ENCODE results near the gene TTYH3.
A peak's percentile ranks its signal among the peaks of the same experiment; 100 is the strongest.
"Not testable (repeated sequence)": the region's sequence is repeated elsewhere in the genome, so short reads cannot be mapped to it uniquely, and the experiment has no call there.

Gene TTYH3

GRCh38 chr7:2689951-2690705 is 58.3 kb downstream of the TTYH3 start:
- DNase-seq: no peak

DNA sequence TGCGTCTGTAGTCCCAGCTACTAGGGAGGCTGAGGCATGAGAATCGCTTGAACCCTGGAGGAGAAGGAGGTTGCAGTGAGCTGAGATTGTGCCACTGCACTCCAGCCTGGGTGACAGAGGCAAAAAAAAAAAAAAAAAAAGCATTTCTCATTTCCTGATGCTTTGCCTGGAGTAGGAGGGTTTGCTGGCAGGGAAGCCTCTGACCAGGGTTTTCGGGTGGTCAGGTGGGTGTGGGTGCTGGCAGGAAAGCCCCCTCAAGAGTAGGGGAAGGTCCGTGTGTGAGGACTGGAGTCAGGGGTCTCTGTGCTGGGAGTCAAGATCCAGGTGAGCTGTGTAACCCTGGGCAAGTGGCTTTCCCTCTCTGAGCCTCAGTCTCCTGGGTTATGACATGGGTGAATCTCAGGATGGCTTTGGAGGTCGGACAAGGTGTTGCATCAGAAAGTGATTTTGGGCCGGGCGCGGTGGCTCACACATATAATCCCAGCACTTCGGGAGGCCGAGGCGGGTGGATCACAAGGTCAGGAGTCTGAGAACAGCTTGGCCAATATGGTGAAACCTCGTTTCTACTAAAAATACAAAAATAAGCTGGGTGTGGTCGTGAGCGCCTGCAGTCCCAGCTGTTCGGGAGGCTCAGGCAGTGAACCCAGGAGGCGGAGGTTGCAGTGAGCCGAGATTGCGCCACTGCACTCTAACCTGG is 59.4 kb downstream of the TTYH3 start:
- DNase-seq: no peak

- DNase-seq: not testable (repeated sequence)
Measured at GRCh38 chr7:2691932-2692439, 60.2 kb downstream of the TTYH3 start.

DNA sequence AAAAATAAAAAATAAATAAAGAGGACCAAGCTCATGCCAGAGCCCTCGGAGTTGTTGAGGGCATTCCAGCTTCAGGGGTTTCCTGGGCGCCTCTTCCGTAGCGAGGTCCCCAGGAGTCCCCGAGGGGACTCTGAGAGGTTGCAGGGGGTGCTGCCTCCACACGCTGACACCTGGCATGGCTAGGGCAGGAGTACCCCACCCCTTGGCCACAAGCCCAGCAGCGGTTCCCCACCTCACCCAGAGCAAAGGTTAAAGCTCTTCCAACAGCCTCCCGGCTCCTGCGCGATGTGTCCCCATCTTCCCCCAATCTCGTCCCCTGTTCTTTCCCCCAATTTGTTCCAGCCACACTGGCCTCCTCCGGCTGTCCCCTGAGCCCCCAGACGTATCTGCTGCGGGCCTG is 60.8 kb downstream of the TTYH3 start:
- no peak for DNase-seq

GRCh38 chr7:2693420-2694121 is 61.8 kb downstream of the TTYH3 start:
- not testable (repeated sequence) for DNase-seq

GRCh38 chr7:2694122-2694436 is 62.3 kb downstream of the TTYH3 start:
- not testable (repeated sequence) for DNase-seq

DNA sequence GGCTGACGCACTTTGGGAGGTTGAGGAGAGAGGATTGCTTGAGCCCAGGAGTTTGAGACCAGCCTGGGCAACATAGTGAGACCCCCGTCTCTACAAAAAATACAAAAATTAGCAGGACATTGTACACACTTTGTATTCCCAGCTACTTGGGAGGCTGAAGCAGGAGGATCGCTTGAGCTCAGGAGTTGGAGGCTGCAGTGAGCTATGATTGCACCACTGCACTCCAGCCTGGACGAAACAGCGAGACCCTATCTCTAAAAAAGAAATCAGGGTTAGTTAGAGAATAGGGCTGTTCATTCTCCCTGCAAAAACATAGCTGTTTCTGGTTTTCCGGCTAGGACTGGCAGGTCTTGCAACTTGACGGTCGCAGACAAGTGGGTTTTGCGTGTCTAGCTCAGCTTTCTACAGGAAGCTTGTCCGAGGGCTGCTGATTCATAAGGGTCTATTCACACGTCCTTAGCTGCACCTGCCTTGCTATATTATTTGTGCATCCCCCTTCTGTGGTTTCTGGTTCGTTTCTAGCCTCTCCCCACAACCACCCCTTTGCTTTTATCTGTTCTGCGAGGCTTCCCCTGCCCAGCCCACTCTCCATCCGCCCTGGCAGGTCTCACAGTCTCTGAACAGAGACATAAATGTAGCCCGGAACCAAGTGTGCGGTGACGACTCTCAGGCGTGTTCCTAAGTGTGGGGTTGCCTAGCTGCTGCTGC is 66.9 kb downstream of the TTYH3 start:
- DNase-seq: peak; percentile 69

DNA sequence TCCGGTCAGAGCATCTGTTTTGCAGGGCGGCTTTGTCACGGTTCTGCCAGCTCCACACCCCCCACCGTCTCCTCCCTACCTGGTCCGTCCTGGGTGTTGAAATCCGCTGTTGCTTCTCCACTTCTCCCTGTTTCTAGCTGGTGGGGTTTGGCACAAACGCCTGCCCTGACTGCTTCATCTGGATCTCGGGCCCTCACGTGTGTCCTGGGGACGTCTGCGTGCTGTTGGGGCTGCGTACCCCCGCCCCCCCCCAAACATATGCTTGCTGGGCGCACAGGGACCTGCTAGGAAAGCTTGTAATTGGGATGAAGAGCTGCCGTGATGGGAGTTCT is 67.5 kb downstream of the TTYH3 start:
- no peak for DNase-seq

DNA sequence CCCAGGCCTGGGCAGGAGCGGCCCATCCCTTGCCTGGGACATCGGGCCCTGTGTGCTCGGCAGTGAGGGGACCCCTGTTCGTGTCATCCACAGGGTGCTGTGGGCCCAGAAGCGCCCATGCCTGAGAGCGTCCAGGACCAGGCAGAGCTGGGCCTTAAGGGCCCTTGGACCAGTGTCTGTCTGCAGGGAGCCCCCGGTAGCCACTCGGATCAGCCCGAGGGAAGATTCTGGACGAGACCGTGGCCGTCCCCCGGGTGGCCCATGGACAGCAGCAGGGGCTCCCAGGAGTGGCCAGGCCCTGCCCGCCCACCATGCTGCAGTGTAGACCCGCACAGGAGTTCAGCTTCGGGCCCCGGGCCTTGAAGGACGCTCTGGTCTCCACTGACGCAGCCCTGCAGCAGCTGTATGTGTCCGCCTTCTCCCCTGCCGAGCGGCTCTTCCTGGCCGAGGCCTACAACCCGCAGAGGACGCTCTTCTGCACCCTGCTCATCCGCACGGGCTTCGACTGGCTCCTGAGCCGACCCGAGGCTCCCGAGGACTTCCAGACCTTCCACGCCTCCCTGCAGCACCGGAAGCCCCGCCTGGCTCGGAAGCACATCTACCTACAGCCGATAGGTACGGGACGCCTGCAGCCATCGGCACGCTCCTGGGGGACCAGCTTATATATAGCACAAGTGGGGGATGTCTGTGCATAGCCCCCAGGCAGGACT is 68.5 kb downstream of the TTYH3 start:
- no peak for DNase-seq

GRCh38 chr7:2701424-2701823 is 69.6 kb downstream of the TTYH3 start:
- DNase-seq: no peak

GRCh38 chr7:2701832-2702593 is 70.2 kb downstream of the TTYH3 start:
- no peak for DNase-seq

GRCh38 chr7:2702594-2702957 is 70.8 kb downstream of the TTYH3 start:
- DNase-seq: no peak

DNA sequence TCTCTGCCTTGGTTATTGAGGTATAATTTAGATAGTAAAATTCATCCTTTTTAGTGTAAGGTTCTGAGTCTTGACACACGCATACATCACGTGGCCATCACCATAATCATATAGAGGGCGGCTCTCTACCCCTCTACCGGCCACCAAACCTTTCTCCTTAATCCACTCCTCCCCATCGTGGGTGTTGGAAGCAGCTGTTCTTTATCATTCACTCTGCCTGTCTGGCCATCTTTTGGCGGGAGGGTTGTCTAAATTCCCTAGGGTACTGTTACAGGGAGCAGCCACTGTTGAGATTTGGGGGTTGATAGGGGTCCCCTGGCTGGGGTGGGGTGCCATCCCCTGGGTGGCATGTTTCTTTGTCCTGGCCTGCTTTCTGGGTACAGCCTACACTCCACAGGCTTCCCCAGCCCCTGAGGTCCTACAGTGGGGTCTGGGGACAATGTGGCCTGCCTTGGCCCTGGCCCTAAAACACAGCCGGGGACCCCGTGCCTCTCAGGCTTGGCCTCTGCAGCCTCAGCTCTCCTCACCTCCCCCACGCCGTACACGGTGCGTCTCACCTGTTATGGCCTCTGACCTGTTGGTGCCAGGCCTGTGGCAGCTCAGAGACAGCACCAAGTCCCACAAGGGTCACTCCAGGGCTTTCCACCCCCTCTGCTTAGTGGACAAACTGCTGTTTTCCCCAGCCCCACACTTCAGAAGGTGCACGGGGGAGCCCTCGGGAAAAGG is 73.7 kb downstream of the TTYH3 start:
- DNase-seq: no peak

GRCh38 chr7:2706685-2707126 is 74.9 kb downstream of the TTYH3 start:
- no peak for DNase-seq

DNA sequence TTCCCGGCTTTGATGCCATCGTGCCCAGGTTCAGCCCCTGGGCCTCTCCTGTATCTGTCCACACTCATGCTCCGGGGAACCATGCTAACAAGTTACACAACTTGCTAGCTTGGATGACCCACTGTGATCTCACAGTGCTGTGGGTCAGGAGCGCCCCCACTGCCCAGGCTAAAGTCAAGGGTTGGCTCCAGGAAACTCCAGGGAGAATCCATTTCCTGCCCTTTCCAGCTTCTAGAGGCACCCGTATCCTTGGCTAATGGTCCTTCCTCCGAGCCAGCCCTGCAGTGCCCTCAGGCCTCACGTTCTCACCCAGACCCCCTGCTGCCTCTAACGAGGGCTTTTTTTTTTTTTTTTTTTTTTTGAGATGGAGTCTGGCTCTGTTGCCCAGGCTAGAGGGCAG is 75.7 kb downstream of the TTYH3 start:
- no peak for DNase-seq

DNA sequence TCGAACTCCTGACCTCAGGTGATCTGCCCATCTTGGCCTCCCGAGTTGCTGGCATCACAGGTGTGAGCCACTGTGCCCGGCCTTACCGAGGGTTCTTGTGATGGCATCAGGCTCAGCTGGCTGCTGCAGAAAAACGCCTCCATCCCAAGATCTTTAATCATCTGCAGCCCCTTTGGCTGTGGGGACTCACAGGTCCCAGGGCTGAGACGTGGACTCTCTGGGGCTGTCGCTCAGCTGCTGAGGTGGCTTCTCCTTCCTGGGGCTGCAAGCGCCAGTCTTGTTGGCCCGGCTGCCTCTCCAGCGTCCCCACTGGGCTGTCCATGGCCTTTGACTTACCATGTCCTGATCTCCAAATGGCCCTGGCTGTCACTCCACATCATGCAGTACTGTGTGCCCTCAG is 76.3 kb downstream of the TTYH3 start:
- DNase-seq: no peak

DNA sequence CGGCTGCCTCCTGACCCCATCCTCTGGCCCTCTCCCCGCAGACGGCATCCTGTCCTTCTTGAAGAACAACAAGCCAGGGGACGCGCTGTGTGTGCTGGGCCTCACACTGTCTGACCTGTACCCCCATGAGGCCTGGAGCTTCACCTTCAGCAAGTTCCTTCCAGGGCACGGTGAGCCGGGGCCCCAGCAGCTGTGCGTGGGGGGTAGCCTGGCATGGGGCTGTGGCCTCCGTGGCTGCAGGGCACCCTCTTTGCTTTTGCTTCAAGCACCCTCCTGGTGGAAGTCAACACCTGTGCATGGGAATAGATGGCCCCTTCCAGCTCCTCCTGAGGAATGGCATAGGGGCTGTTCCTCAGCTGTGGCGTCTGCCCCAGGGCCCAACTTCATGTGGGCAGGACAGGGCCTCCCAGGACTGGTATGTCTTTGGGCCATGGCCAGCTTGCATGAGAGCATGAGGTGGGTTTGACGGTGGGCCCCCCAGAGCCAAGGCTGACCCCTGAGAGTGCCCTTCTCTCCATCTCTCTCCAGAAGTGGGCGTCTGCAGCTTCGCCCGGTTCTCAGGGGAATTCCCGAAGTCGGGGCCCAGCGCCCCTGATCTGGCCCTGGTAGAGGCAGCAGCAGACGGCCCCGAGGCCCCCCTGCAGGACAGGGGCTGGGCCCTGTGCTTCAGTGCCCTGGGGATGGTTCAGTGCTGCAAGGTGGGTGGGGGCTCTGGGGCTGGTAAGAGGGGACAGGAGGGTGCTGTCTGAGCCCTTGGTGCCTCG is 76.9 kb downstream of the TTYH3 start:
- no peak for DNase-seq

DNA sequence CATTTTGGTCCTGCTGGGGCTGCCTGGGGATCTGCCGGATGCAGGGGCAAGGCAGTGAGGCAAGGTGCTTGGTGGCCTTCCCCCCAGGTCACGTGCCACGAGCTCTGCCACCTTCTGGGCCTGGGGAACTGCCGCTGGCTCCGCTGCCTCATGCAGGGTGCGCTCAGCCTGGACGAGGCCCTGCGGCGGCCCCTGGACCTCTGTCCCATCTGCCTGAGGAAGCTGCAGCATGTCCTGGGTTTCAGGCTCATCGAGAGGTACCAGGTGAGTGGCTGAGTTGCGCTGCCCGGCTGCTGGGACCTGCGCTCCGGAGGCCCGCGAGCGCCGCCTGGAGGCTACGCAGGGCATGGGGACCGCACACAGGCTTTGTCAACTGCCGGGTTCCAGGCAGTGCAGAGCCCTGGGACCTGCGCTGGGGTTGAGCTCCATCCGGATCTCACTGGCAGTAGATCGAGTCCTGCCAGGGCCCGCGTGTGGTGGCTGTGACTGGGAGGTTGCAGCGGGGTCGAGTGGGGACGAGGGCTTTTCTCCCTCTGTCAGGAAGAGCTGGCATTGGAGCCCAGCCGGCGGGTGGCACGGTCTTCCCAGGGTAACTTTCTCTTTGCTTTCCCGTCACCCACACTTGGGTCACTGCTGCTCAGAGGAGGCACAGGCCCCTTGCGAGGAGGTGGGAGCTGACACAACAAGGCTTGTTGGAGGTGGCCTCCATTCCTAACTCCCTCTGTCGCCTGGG is 77.9 kb downstream of the TTYH3 start:
- peak; percentile 79 for DNase-seq

DNA sequence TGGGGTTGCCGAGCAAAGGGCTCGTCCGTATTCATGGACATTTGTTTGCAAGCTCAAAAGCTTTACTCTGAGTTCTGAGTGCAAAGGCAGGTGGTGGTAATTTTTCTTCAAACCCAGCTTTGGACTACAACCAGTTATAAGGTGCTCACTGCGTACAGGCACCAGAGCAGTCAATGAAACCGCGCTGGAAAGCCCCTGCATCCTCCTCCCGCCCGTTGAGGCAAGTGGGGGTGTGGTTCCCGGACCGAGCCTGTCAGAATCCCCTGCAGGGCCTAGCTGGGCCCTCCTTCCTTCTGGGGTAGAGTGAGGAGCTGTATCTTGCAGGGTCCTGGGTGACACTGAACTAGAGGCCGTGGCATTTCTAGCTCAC is 78.5 kb downstream of the TTYH3 start:
- peak; percentile 72 for DNase-seq
